Measurements from ENCODE around the gene SLC25A41. TPM values are rescaled to one million over a fixed set of nuclear protein-coding genes. Genes with fewer than 3 reads are reported as not detected.

The SLC25A41 gene
- total and polyA plus RNA-seq, 2 of the 13 experiments (the other 11 are each of a cell fraction or from before 2014, with no cell fraction given), result 0.33 to 0.95 TPM

DNA sequence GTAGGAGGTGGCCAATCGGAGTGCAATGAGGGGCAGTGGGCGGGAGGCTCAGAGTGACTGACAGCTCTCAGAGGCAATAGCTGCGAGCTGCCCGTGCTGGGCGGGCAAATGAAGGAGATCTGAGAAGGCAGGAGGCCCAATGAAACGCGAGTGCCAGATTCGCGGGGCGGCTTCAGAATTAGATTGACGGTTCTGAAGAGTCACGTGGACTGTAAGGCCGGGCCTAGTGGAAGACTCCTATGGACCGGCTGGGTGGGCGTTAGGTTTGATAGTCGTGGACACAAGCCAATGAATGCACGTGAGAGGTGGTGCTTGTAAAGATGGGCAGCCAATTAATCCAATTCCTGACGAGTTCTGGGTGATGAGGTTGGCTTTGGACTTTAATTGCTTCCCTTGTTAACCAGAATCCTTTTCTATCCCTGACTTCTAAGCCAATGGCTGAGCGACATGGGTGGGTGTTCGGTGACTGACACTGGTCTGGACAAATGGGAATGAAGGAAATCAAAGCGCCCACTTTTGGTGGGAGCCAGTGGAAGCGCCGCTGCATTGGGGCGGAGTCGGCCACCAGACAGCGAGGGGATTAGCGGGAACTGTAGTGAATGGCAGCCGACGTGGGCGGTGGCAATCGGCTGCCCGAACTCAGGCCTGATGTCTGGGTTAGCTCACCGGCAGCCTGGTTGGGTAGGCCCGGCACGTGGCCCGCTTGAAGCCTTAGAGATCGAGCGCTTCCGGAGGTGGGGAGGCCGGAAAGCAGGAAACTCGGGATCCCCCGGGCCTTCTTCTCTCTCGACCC lies 8.4 kb downstream of the SLC25A41 start (continued):
- TF ChIP-seq, protein P1, sequence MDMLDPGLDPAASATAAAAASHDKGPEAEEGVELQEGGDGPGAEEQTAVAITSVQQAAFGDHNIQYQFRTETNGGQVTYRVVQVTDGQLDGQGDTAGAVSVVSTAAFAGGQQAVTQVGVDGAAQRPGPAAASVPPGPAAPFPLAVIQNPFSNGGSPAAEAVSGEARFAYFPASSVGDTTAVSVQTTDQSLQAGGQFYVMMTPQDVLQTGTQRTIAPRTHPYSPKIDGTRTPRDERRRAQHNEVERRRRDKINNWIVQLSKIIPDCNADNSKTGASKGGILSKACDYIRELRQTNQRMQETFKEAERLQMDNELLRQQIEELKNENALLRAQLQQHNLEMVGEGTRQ (IDR thresholded peaks at IDR 0.05; ENCODE audit: low read depth, low read length), result peak; percentile 92
- TF ChIP-seq, protein P1 (CRISPR knock-in tag; IDR thresholded peaks at IDR 0.05; ENCODE audit: borderline replicate concordance), result peak; percentile 96
- TF ChIP-seq ZFY (CRISPR knock-in tag; IDR thresholded peaks at IDR 0.05) (peak; percentile 73), PITX1 (CRISPR knock-in tag; IDR thresholded peaks at IDR 0.05) (peak; percentile 61; the same call in 1 of the 2 replicates), ZFP90 (CRISPR knock-in tag; IDR thresholded peaks at IDR 0.05; ENCODE audit: borderline replicate concordance) (peak; percentile 36; the same call in 1 of the 2 replicates), SP1 (IDR thresholded peaks at IDR 0.05) (no peak), SP1 (CRISPR knock-in tag; IDR thresholded peaks at IDR 0.05) (peak; percentile 83), RAD51 (IDR thresholded peaks at IDR 0.05; ENCODE audit: borderline replicate concordance) (peak; percentile 89), ZNF790 (CRISPR knock-in tag; IDR thresholded peaks at IDR 0.05; ENCODE audit: borderline replicate concordance) (0 out of 2 replicates have a peak, but pooled peaks have one; percentile 34), JUND (CRISPR knock-in tag; IDR thresholded peaks at IDR 0.05) (0 out of 2 replicates have a peak, but pooled peaks have one; percentile 31), ZSCAN31 (CRISPR knock-in tag; IDR thresholded peaks at IDR 0.05; ENCODE audit: low read depth) (no peak), HNRNPL (IDR thresholded peaks at IDR 0.05; ENCODE audit: low read depth, low read length) (peak; percentile 42; the same call in 1 of the 2 replicates), YEATS4 (CRISPR knock-in tag; IDR thresholded peaks at IDR 0.05; ENCODE audit: borderline replicate concordance) (peak; percentile 25; the same call in 1 of the 2 replicates), KLF12 (CRISPR knock-in tag; IDR thresholded peaks at IDR 0.05; ENCODE audit: borderline replicate concordance) (peak; percentile 59; the same call in 1 of the 2 replicates), HINFP (CRISPR knock-in tag; IDR thresholded peaks at IDR 0.05; ENCODE audit: low read depth) (peak; percentile 29; the same call in 1 of the 2 replicates)
- TF ChIP-seq, protein P2, sequence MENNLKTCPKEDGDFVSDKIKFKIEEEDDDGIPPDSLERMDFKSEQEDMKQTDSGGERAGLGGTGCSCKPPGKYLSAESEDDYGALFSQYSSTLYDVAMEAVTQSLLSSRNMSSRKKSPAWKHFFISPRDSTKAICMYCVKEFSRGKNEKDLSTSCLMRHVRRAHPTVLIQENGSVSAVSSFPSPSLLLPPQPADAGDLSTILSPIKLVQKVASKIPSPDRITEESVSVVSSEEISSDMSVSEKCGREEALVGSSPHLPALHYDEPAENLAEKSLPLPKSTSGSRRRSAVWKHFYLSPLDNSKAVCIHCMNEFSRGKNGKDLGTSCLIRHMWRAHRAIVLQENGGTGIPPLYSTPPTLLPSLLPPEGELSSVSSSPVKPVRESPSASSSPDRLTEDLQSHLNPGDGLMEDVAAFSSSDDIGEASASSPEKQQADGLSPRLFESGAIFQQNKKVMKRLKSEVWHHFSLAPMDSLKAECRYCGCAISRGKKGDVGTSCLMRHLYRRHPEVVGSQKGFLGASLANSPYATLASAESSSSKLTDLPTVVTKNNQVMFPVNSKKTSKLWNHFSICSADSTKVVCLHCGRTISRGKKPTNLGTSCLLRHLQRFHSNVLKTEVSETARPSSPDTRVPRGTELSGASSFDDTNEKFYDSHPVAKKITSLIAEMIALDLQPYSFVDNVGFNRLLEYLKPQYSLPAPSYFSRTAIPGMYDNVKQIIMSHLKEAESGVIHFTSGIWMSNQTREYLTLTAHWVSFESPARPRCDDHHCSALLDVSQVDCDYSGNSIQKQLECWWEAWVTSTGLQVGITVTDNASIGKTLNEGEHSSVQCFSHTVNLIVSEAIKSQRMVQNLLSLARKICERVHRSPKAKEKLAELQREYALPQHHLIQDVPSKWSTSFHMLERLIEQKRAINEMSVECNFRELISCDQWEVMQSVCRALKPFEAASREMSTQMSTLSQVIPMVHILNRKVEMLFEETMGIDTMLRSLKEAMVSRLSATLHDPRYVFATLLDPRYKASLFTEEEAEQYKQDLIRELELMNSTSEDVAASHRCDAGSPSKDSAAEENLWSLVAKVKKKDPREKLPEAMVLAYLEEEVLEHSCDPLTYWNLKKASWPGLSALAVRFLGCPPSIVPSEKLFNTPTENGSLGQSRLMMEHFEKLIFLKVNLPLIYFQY (CRISPR knock-in tag; IDR thresholded peaks at IDR 0.05; ENCODE audit: borderline replicate concordance), result 0 out of 2 replicates have a peak, but pooled peaks have one; percentile 34
- TF ChIP-seq, protein P3, sequence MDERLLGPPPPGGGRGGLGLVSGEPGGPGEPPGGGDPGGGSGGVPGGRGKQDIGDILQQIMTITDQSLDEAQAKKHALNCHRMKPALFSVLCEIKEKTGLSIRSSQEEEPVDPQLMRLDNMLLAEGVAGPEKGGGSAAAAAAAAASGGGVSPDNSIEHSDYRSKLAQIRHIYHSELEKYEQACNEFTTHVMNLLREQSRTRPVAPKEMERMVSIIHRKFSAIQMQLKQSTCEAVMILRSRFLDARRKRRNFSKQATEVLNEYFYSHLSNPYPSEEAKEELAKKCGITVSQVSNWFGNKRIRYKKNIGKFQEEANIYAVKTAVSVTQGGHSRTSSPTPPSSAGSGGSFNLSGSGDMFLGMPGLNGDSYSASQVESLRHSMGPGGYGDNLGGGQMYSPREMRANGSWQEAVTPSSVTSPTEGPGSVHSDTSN (CRISPR knock-in tag; IDR thresholded peaks at IDR 0.05), result peak; percentile 96
- TF ChIP-seq, protein P4, sequence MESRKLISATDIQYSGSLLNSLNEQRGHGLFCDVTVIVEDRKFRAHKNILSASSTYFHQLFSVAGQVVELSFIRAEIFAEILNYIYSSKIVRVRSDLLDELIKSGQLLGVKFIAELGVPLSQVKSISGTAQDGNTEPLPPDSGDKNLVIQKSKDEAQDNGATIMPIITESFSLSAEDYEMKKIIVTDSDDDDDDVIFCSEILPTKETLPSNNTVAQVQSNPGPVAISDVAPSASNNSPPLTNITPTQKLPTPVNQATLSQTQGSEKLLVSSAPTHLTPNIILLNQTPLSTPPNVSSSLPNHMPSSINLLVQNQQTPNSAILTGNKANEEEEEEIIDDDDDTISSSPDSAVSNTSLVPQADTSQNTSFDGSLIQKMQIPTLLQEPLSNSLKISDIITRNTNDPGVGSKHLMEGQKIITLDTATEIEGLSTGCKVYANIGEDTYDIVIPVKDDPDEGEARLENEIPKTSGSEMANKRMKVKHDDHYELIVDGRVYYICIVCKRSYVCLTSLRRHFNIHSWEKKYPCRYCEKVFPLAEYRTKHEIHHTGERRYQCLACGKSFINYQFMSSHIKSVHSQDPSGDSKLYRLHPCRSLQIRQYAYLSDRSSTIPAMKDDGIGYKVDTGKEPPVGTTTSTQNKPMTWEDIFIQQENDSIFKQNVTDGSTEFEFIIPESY (CRISPR knock-in tag; IDR thresholded peaks at IDR 0.05), result peak; percentile 97

Data from HepG2 (cell line).